ENCODE data around the gene KCNG1. TPM values are rescaled to one million over a fixed set of nuclear protein-coding genes. Genes with fewer than 3 reads are reported as not detected.

KCNG1 gene
- total RNA-seq, 1 donor from 2014 or later: 3.6 TPM

- Mint-ChIP-seq H3K27ac (ENCODE audit: unreplicated experiment) (no peak overlapping the region), H3K4me3 (ENCODE audit: unreplicated experiment) (no peak overlapping the region), H3K9me3 (ENCODE audit: unreplicated experiment) (no peaks in the 10 kb centered on the region), H3K27me3 (ENCODE audit: unreplicated experiment) (no peaks in the 10 kb centered on the region), H3K4me1 (ENCODE audit: low read depth, unreplicated experiment) (no peaks in the 10 kb centered on the region), H3K36me3 (ENCODE audit: unreplicated experiment) (no peaks in the 10 kb centered on the region)
- TF ChIP-seq CTCF (IDR thresholded peaks at IDR 0.05; ENCODE audit: partially characterized antibody, unreplicated experiment): no peak
- no peak for DNase-seq
Measured at GRCh38 chr20:51044796-51045195, 21.9 kb upstream of the KCNG1 start.

- Mint-ChIP-seq H3K27ac (ENCODE audit: unreplicated experiment) (no peak overlapping the region), H3K36me3 (ENCODE audit: unreplicated experiment) (no peaks in the 10 kb centered on the region), H3K4me3 (ENCODE audit: unreplicated experiment) (no peak overlapping the region), H3K9me3 (ENCODE audit: unreplicated experiment) (no peaks in the 10 kb centered on the region), H3K27me3 (ENCODE audit: unreplicated experiment) (no peaks in the 10 kb centered on the region), H3K4me1 (ENCODE audit: low read depth, unreplicated experiment) (no peaks in the 10 kb centered on the region)
- TF ChIP-seq CTCF (IDR thresholded peaks at IDR 0.05; ENCODE audit: partially characterized antibody, unreplicated experiment): no peak
- no peak for DNase-seq
Measured at GRCh38 chr20:51043811-51044210, 20.9 kb upstream of the KCNG1 start.

GRCh38 chr20:51042657-51043247 lies 19.8 kb upstream of the KCNG1 start:
- H3K4me3 Mint-ChIP-seq (ENCODE audit: unreplicated experiment): no peak overlapping the region
- H3K9me3 Mint-ChIP-seq (ENCODE audit: unreplicated experiment): no peaks in the 10 kb centered on the region
- H3K4me1 Mint-ChIP-seq (ENCODE audit: low read depth, unreplicated experiment): no peaks in the 10 kb centered on the region
- H3K27ac Mint-ChIP-seq (ENCODE audit: unreplicated experiment): no peak overlapping the region
- no peaks in the 10 kb centered on the region for H3K27me3 Mint-ChIP-seq (ENCODE audit: unreplicated experiment)
- no peak for DNase-seq
- H3K36me3 Mint-ChIP-seq (ENCODE audit: unreplicated experiment): no peaks in the 10 kb centered on the region
- TF ChIP-seq CTCF (IDR thresholded peaks at IDR 0.05; ENCODE audit: partially characterized antibody, unreplicated experiment): peak; percentile 41

GRCh38 chr20:51042064-51042463 lies 19.2 kb upstream of the KCNG1 start:
- DNase-seq: no peak
- Mint-ChIP-seq H3K27me3 (ENCODE audit: unreplicated experiment) (no peaks in the 10 kb centered on the region), H3K9me3 (ENCODE audit: unreplicated experiment) (no peaks in the 10 kb centered on the region), H3K4me1 (ENCODE audit: low read depth, unreplicated experiment) (no peaks in the 10 kb centered on the region), H3K4me3 (ENCODE audit: unreplicated experiment) (no peak overlapping the region), H3K36me3 (ENCODE audit: unreplicated experiment) (no peaks in the 10 kb centered on the region), H3K27ac (ENCODE audit: unreplicated experiment) (no peak overlapping the region)
- no peak for TF ChIP-seq CTCF (IDR thresholded peaks at IDR 0.05; ENCODE audit: partially characterized antibody, unreplicated experiment)

- H3K27ac Mint-ChIP-seq (ENCODE audit: unreplicated experiment): no peak overlapping the region
- H3K27me3 Mint-ChIP-seq (ENCODE audit: unreplicated experiment): peaks cover 3% of the 10 kb centered on the region
- DNase-seq: no peak
- H3K9me3 Mint-ChIP-seq (ENCODE audit: unreplicated experiment): peaks cover 4% of the 10 kb centered on the region
- TF ChIP-seq CTCF (IDR thresholded peaks at IDR 0.05; ENCODE audit: partially characterized antibody, unreplicated experiment): no peak
- H3K4me3 Mint-ChIP-seq (ENCODE audit: unreplicated experiment): no peak overlapping the region
- peaks cover 2% of the 10 kb centered on the region for H3K4me1 Mint-ChIP-seq (ENCODE audit: low read depth, unreplicated experiment)
- no peaks in the 10 kb centered on the region for H3K36me3 Mint-ChIP-seq (ENCODE audit: unreplicated experiment)
Measured at GRCh38 chr20:51037532-51038115, 14.7 kb upstream of the KCNG1 start.

Measured in glutamatergic neuron (in vitro differentiated cells).